HG03039 (cell line): ENCODE data around the gene PITPNM3.
"Not testable (repeated sequence)": the region's sequence is repeated elsewhere in the genome, so short reads cannot be mapped to it uniquely, and the experiment has no call there.

Experiments
- ATAC-seq: cut with Tn5 transposase; IDR thresholded peaks from one replicate; pipeline ENCODE4 v1.9.1; 2021; ENCODE audit warnings: mild to moderate bottlenecking, moderate library complexity; ENCODE audit not compliant: unreplicated experiment

PITPNM3 gene

DNA sequence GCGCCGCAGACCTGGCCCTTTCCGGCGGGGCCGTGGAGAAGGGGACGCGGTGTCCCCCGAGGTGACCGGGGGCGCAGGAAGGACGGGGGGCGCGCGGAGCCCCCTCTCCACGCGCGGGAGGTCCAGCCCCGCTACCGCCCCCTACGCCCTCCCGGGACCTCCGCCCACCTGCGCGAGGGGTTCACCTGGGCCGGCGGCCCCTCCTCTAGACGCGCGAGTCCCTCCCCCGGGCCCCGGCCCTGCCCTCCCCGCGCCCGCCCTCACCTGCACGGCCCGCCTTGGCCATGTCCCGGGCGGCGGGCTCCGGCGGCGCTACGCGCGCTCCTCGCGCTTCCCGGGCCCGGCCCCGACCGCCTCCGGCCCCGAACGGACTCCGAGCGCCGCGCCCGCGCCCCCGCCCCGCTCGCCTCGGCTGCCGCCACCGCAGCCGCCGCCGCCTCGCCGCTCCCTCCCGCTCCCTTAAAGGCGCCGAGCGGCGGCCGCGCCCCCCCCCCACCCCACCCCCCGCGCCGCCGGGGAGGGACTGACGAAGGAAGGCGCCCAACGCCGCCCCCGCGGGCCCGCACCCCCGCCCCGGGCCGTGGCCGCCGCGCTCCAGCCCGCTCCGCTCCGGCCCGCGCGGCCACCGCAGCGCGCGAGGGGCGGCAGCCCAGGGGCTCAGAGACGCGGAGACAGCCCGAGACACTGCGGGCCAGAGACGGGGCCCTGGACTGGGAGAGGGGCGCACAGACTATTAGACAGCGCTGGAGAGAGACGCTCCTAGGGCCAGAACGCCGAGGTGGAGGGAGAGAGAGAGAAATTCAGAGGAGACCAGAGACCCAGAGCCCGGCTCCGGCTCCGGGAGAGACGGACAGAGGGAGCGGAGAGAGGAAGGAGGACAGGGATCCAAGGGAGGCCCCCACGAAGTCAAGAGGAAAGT, at the start of gene PITPNM3:
Gene PITPNM3 (minus strand): TSS at position 435 of the 919 bp plus-strand sequence. CDS start 149 bp downstream, at position 286.
- ATAC-seq = no peak

DNA sequence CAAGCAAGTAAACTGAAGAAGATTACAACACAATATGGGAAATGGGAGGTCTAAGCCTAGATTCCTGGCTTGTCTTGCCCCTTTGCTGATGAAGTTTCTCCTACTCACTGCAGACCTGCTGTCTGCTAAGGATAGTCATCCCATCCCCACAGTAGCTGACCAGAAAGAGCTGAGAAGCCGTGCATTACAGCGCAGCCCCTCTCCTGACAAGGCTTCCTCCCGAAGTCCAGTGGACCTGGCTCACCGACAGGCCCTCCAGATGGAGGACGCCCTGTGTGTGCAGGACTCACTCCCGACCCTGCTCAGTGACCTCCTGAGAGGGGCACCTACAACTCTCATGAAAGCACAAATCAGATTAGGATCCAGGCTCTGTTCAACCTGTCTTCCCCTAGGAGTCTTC, 48.8 kb upstream of the PITPNM3 start:
- no peak for ATAC-seq

DNA sequence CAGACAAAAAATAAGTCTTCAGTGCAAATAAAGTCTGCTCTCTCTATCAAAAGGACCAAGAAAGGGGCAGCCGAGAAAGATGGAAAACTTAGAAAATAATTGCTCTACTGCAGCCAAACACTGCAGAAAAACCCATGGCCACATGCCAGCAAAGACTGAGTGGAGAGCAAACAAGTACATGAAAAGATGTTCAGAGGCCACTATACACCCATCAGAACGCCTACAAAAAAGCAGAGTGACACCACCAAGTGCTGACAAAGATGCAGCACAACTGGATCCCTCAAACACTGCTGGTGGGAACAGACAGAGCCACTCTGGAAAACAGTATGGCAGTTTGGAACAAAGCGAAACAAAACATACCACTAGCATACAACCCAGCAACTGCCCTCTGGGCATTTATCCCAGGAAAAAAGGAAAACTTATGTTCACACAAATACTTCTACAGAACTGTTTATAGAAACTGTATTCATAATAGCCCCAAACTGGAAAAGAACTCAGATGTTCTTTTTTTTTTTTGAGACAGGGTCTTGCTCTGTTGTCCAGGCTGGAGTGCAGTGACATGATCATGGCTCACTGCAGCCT, 47.5 kb upstream of the PITPNM3 start:
- ATAC-seq = no peak

DNA sequence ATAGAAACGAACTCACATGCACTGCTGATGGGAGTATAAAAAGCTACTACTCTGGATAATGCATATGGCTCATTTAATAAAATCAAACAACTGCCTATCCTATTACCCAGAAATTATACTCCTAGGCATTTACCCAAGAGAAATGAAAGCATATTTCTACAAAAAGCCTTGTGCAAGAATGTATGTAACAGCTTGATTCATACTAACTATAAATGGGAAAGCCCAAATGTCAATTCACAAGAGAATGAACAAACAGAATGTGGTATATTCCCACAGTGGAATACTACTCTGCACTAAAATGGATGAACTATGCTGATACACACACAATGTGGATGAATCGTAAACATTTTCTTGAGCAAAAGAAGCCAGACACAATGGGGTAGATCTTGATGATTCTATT, 45.8 kb upstream of the PITPNM3 start:
- ATAC-seq = no peak

DNA sequence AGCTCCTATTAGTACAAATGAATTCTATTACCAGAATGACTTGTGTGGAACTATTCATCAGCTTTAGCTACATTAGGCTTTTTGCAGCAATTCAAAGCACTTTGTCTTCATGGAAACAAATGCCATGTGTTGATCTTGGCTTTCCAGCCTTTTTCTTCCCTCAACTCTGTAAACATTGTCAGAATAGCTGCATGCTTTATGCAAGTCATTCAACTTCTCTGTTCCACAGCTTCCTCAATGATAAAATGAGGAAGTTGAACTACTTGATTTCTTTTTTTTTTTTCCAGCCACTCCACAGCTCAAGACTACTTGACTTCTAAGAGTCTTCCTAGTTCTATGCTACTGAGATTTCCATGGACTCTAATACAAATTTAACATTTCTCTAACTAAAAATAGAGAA, 43.0 kb upstream of the PITPNM3 start:
- no peak for ATAC-seq

DNA sequence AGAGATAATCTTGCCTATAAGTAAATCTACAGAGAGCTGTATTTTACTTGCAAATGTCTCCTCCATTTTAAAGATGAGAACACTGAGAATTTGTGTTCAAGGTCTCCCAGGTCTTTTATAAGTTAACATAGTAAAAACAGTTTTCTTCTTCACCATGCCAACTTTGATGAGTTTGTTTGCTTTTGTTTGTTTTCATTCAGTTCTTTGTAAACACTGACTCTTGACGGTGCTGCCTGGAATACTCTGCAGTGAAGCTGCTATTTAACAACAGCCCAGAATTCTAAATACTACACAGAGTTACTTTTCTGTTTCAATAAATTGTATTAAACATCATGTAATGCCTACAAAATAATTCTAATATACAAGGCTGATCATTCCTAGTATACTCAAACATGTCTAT, 41.4 kb upstream of the PITPNM3 start:
- ATAC-seq = no peak

DNA sequence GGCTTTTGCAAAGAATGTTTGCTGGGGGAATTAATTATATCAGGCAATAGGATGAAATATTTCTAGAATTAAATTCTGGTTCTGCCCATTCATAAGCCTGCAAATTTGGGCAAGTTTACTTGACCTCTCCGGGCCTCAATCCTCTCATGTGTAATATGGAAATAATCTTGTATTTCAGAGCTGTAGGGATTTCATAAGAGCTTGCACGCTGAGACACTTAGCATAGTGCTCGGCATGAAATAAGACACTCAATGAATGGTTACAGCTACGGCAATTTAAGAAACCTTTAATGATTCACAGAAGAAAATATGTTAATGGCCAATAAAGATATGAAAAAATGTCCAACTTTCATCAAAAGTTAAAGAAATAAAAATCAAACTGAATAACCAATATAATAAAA, 40.6 kb upstream of the PITPNM3 start:
- ATAC-seq = no peak

DNA sequence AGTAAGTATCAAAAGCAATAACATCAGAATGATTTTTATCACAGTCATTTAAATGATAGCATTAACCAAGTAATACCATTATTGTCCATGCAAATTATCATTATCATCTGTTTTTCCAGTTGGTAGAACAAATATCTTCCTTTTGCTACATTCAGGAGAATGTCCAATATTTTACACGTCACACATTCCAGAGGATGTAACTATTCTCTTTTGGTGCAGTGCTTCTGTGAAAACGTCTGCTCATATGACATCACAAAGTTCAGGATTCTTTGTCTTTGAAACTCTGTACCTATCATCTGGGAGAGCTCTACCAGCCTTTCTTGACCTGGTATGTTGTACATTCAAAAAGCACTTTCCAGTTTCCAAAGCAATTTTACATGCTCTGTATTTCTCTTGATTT, 40.2 kb upstream of the PITPNM3 start:
- no peak for ATAC-seq

DNA sequence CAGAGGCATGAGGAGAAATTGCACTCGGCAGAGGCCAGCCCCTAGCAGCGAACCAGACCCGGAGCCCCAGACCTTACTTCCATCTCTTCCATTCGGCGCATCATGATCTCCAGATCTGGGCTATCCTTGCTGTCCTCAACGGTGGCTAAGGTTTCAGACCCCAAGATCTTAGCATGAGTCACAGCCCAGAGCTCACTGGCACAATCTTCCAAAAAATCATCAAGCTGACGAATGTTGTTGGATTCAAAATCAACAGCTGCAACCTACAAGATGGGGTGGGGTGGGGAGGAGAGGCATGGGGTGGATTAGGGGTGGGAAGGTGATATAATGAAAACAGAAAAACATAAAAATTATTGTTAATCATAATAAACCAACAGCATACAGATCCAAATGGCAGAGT, 39.7 kb upstream of the PITPNM3 start:
- ATAC-seq = no peak

DNA sequence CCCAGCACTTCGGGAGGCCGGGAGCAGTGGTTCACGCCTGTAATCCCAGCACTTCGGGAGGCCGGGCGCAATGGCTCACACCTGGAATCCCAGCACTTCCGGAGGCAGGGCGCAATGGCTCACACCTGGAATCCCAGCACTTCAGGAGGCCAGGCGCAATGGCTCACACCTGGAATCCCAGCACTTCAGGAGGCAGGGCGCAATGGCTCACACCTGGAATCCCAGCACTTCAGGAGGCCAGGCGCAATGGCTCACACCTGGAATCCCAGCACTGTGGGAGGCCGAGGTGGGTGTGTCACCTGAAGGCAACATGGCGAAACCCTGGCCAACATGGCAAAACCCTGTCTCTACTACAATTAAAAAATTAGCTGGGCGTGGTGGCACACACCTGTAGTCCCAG, 37.0 kb upstream of the PITPNM3 start:
- not testable (repeated sequence) for ATAC-seq

DNA sequence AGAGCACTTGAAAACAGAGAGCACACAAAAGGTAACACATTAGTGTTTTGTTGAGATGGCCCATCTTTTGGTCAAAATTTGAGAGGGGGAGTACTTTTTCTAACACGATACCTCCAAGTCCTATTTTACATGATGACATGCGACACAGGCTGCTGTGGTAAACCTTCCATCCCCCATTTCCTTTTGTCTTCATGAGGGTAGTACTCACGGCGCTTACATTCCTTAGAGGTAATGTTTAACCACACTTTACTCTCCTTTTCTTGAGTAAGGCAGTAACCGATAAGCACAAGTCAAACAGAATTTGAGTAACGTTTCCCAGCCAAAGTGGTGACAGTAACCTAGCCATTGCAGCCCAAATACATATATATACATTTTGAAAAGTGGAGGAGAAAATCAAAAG, 35.8 kb upstream of the PITPNM3 start:
- ATAC-seq = no peak

DNA sequence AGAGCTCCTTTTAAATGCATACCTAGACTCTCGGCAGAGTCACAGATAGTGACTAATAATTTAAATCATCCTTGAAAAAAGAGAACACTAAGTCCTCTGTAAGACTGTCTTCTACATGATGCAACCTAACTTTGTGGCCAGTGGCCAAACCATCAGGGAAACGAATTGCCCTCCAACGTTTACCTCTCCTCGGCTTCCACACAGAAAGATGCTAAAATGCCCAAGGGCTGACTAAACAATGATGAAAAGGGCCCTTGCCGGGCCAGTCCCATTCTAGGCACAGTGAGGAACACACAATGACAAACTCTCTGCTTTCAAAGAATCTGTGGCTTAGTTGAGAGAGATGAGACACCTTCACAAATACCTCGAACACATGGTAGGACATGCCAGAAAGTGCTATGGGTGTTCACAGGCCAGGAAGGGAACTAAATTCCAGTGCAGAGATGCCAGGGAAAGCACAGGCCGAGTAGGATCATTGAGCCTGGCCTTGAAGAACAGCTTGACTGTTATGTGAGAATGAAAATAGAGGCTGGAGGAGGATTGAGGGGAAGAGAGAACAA, 35.3 kb upstream of the PITPNM3 start:
- no peak for ATAC-seq

DNA sequence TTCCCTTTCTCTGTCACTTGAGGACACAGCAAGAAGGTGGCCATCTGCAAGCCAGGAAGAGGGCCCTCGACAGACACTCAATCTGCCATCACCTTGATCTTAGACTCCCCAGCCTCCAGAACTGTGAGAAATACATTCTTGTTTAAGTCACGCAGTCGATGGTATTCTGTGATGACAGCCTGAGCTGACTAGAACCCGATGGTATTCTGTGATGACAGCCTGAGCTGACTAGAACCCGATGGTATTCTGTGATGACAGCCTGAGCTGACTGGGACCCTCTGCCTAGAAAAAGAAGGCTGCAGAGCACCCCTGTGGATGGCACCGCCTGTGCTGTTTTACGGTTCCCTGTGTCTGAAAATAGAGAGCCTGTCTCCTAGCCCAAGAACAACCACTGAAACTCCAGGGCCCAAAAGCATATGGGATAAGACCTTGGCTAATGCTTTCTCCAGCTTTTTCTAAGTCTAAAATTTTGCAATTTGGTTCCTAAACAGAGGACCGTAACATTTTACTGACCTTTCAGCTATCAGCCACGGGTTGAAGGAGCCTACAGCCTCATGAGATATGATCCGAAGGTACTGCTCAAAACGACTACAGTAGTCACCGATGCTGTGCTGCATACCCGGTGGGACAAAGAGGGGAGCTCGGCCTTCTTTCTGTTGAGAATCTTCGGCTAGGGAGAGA, 33.1 kb upstream of the PITPNM3 start:
- ATAC-seq = no peak

DNA sequence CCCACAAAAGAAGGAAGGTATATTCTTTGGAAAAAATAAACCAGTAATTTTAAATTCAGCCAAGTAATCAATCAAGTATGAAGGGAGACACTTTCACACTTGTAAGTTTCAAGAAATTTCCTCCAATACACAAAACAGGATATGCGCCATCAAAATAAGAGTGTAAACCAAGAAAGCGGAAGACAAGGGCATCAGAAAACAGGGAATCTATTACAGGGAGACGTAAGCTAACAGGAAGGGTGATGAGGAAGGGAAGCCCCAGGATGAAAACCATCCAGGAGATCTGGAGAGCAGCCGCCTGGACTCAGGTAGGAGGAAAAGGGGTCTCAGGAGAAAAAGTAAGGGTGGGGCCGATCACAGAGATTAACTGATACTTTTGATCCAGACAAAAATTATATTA, 31.8 kb upstream of the PITPNM3 start:
- no peak for ATAC-seq

DNA sequence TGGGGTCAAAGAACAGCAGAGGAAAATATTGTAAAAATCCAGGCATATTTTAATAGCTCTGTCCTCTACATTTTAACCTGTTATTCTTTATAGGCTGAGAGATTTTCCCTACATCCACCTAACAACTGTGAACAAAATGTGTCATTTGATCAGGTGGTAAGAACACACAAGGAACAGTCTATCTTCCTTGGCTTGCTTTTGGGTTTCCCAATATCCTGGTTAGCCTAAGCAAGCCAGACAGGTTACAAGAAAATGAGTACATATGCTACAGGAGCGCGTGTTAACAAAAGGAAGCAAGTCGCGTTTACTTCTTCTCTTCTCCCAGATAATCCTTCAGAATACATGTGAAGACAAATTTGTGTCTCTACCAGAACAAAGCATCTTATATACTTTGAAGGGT, 31.0 kb upstream of the PITPNM3 start:
- no peak for ATAC-seq

DNA sequence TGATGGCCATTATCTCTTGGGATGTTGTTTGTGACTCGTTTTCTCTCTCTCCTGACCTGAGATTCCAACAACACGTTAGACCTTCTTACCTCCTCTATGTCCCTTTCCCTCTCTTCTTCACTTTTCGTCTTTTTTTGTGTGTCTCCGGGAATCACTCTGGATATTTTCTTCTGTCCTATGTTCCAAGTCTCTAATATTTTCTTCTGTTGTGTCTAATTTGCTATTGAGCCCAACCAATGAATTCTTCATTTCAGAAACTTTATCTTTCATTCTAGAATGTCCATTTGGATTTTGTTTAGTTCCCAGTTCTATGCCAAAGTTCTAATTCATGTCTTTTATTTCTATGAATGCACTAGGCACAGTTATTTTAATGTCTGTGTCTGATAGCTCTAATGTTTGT, 27.1 kb upstream of the PITPNM3 start:
- ATAC-seq = no peak

DNA sequence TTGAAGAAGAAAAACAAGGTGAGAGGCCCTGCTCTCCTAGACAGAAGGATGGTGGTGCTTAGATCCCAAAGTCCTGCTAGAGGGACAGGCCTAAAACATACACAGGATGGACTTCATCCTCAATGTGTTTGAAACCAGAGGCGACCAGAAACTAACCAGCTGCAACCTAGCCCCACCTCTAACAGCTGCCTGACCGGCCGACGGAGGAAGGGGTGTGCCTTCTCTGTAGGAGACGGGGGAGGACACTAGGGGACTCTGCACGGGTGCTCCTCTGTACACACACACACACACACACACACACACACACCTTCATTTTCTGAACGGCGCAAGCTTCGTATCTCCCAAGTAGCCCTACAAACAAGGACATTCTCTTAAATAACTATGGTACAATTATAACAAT, 24.3 kb upstream of the PITPNM3 start:
- no peak for ATAC-seq

DNA sequence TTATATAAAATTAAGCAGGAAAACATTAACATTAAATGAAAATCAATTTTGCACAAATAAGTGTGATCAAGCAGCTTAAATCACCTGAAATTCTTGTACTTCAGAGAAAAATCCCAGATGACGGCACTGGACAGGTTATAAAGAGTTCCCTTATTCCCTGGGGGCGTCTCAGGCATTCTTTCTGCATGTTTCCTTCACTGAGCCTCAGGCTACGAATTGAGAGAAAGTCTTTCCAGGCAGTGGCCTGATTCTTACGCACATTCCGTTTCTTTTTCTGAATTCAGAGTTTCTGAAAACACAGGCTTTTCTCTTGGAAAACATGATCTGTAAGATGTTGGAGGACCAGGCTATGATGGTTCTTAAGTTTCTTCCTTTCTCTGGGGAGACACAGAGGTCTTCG, 22.1 kb upstream of the PITPNM3 start:
- no peak for ATAC-seq

DNA sequence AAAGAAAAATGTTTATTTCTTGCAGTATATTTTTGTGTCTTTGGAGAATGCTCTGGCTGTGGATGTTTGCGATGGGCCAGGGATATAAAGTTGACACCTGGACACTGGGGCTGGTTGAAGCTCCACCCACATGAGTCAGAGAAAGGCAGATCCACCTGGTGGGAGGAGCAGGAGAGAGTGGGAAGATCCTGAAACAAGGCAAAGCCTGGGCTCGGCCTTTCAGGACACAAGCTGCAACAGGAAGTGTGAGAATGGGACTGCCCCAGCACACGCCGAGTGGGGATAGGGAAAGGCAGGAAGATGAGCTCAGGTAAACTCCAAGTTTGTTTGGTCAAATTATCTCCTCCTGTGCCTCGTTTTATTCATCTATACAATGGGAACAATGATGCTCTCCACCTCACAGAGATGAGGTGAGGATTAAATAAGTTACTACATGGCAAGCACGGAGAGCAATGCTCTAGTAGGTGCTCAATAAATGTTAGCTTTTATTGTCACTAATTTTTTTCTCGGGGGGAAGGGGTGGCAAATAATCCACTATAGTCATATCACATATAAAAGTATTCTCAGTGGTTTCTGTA, 21.4 kb upstream of the PITPNM3 start:
- ATAC-seq = no peak

DNA sequence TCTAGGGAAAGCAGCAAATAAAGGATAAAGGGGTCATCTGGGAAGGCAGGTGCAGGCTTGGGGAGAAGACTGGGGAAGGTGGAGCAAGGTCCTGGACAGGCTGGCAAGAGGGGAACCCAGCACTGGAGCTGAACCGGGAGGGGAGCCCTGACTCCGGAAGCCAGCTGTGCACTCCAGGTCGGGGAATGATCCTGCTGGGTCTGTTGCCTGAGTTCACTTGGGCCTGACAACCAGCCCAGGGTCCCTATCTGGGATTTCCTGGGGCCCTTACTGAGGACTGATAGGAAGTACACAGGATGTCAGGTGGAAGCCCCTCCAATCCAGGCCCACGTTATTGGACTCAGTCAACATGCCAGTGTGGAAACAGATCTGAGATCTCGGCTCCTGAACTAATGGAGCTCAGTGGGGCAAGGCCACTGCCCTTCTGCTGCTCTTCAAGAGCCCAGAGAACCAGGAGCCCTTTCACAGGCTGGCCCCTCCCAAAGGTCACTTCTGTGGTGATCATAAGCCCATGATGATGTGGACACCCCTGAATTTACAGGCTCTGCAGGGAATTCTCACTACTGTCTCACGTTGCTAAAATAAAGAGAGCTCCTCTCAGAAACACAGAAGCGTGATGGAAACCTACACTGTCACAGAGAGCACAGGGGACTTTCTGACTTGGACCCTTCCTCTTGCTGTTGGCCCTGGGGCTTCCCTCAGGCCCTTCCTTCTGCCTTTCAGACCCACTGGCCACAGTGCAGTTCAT, 19.9 kb upstream of the PITPNM3 start:
- ATAC-seq = no peak

DNA sequence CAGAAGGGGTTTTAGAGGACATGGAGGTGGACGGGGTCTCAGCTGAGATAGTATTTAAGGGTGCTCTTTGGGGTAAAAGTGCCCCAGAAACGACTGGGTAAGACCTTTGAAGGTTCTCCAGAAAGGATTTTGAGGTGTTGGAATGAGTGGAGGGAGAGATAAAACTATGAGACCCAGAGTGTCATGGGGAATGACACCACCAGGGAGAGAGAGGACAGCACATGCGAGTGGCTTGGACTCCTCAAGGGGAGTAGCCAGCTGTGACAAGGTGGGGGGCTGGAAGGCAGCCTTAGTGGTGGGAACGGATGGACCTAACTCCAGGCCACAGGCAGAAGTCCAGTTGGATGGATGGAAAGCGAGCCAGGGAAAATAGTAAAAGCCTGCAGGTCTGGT, 19.2 kb upstream of the PITPNM3 start:
- no peak for ATAC-seq
